ENCODE results near the gene NPLOC4. TPM values are rescaled to one million over a fixed set of nuclear protein-coding genes. Genes with fewer than 3 reads are reported as not detected.

Gene NPLOC4
- total and polyA plus RNA-seq, 2 experiments from 2014 or later = 51.4 to 64.6 TPM

DNA sequence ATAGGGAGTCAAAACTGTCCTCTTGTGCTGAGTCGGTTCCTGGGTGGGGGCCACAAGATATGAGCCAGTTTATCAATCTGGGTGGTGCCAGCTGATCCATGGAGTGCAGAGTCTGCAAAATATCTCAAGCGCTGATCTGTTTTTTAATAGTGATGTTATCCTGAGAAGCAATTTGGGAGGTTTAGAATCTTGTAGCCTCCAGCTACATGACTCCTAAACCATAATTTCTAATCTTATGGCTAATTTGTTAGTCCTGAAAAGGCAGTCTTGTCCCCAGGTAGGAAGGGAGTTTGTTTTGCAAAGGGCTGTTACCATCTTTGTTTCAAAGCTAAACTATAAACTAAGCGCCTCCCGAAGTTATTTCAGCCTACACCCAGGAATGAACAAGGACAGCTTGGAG is 1.8 kb upstream of the NPLOC4 start:
- WGBS, 2 experiments (ENCODE audit: low coverage in 1 of 2, low lambda C conversion rate in 2 of 2, missing lambda C conversion rate in 2 of 2) = 95 to 98% methylated on average over 4 of the region's 4 CpGs
- no peak overlapping the region for H3K9ac ChIP-seq
- no peaks in the 10 kb centered on the region for H3K9me3 ChIP-seq (ENCODE audit: low read depth)
- no peak overlapping the region for H3K4me3 ChIP-seq
- H3K4me2 ChIP-seq (ENCODE audit: unreplicated experiment) = no peak overlapping the region
- peaks cover 30% of the 10 kb centered on the region for H3K79me2 ChIP-seq (ENCODE audit: insufficient read depth)
- H3K27me3 ChIP-seq (replicated peaks; ENCODE audit: insufficient read depth) = no peaks in the 10 kb centered on the region
- no peaks in the 10 kb centered on the region for H3K36me3 ChIP-seq (ENCODE audit: low read depth)
- DNase-seq = no peak
- no peak for TF ChIP-seq EZH2phosphoT487 (IDR thresholded peaks at IDR 0.05; ENCODE audit: insufficient read depth, low read depth)
- TF ChIP-seq EZH2 (IDR thresholded peaks at IDR 0.05; ENCODE audit: insufficient read depth, poor library complexity, severe bottlenecking) = no peak
- H3F3A ChIP-seq (ENCODE audit: insufficient read depth) = no peaks in the 10 kb centered on the region
- peaks cover 4% of the 10 kb centered on the region; the same call in 1 of the 2 replicates for H4K20me1 ChIP-seq (ENCODE audit: insufficient read depth)
- H3K4me1 ChIP-seq (ENCODE audit: insufficient read depth) = peaks cover 29% of the 10 kb centered on the region
- H3K9me2 ChIP-seq (ENCODE audit: insufficient read depth) = no peaks in the 10 kb centered on the region
- in situ Hi-C loops (cut with MboI) = no loop called here
- no peak overlapping the region for H2AFZ ChIP-seq
- H3K27ac ChIP-seq = no peak overlapping the region

DNA sequence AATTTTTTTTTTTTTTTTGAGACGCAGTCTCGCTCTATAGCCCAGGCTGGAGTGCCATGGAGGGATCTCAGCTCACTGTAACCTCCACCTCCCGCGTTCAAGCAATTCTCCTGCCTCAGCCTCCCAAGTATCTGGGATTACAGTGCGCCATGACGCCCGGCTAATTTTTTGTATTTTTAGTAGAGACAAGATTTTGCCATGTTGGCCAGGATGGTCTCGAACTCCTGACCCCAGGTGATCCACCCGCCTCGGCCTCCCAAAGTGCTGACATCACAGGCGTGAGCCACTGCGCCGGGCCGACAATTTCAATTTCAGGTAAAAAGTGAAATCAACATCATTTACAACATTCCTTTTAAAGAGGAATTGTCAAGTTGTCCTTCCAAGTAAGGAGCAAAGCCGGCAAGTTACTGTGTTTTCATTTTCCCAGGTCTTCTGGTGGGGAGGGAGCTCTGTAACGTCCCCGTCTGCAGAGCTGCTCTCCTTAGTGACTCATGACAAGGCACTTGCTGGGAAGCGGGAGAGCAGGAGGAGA is 873 bp downstream of the NPLOC4 start:
- DNase-seq = peak; percentile 83
- peaks cover 7% of the 10 kb centered on the region; the same call in 1 of the 2 replicates for H4K20me1 ChIP-seq (ENCODE audit: insufficient read depth)
- TF ChIP-seq EZH2 (IDR thresholded peaks at IDR 0.05; ENCODE audit: insufficient read depth, poor library complexity, severe bottlenecking) (no peak), EZH2phosphoT487 (IDR thresholded peaks at IDR 0.05; ENCODE audit: insufficient read depth, low read depth) (no peak)
- peak overlapping the region; percentile 90 for H3K4me3 ChIP-seq
- peaks cover 17% of the 10 kb centered on the region for H3K4me1 ChIP-seq (ENCODE audit: insufficient read depth)
- H3F3A ChIP-seq (ENCODE audit: insufficient read depth) = no peaks in the 10 kb centered on the region; the same call in 1 of the 2 replicates
- H2AFZ ChIP-seq = peak overlapping the region; percentile 49; the same call in 1 of the 2 replicates
- no peaks in the 10 kb centered on the region for H3K9me2 ChIP-seq (ENCODE audit: insufficient read depth)
- peak overlapping the region; percentile 94 for H3K9ac ChIP-seq
- WGBS, 2 experiments (ENCODE audit: low coverage in 1 of 2, low lambda C conversion rate in 2 of 2, missing lambda C conversion rate in 2 of 2) = 13 to 18% methylated on average over 18 of the region's 18 CpGs
- H3K27me3 ChIP-seq (replicated peaks; ENCODE audit: insufficient read depth) = no peaks in the 10 kb centered on the region
- H3K4me2 ChIP-seq (ENCODE audit: unreplicated experiment) = peak overlapping the region; percentile 85
- in situ Hi-C loops (cut with MboI) = no loop called here
- H3K36me3 ChIP-seq (ENCODE audit: low read depth) = peaks cover 4% of the 10 kb centered on the region; the same call in 1 of the 2 replicates
- H3K27ac ChIP-seq = peak overlapping the region; percentile 89
- H3K79me2 ChIP-seq (ENCODE audit: insufficient read depth) = peaks cover 56% of the 10 kb centered on the region
- no peaks in the 10 kb centered on the region for H3K9me3 ChIP-seq (ENCODE audit: low read depth)

- peaks cover 62% of the 10 kb centered on the region for H3K79me2 ChIP-seq (ENCODE audit: insufficient read depth)
- H3K9me2 ChIP-seq (ENCODE audit: insufficient read depth) = no peaks in the 10 kb centered on the region
- peak overlapping the region; percentile 90 for H3K4me3 ChIP-seq
- H4K20me1 ChIP-seq (ENCODE audit: insufficient read depth) = peaks cover 7% of the 10 kb centered on the region; the same call in 1 of the 2 replicates
- no peaks in the 10 kb centered on the region; the same call in 1 of the 2 replicates for H3F3A ChIP-seq (ENCODE audit: insufficient read depth)
- no peaks in the 10 kb centered on the region for H3K9me3 ChIP-seq (ENCODE audit: low read depth)
- in situ Hi-C loops (cut with MboI) = no loop called here
- peak overlapping the region; percentile 94 for H3K9ac ChIP-seq
- peaks cover 4% of the 10 kb centered on the region; the same call in 1 of the 2 replicates for H3K36me3 ChIP-seq (ENCODE audit: low read depth)
- 76 to 80% methylated on average over 5 of the region's 5 CpGs for WGBS, 2 experiments (ENCODE audit: low coverage in 1 of 2, low lambda C conversion rate in 2 of 2, missing lambda C conversion rate in 2 of 2)
- H3K27ac ChIP-seq = peak overlapping the region; percentile 89
- peak overlapping the region; percentile 85 for H3K4me2 ChIP-seq (ENCODE audit: unreplicated experiment)
- H3K27me3 ChIP-seq (replicated peaks; ENCODE audit: insufficient read depth) = no peaks in the 10 kb centered on the region
- no peak for TF ChIP-seq EZH2phosphoT487 (IDR thresholded peaks at IDR 0.05; ENCODE audit: insufficient read depth, low read depth)
- no peak for TF ChIP-seq EZH2 (IDR thresholded peaks at IDR 0.05; ENCODE audit: insufficient read depth, poor library complexity, severe bottlenecking)
- no peak overlapping the region for H2AFZ ChIP-seq
- no peak for DNase-seq
- H3K4me1 ChIP-seq (ENCODE audit: insufficient read depth) = peaks cover 17% of the 10 kb centered on the region
These were observed 1.5 kb downstream of the NPLOC4 start for GRCh38 chr17:81635431-81635830.

- Histone ChIP-seq H2AFZ (no peak overlapping the region), H3K27ac (no peak overlapping the region), H3F3A (ENCODE audit: insufficient read depth) (peaks cover 8% of the 10 kb centered on the region), H3K27me3 (replicated peaks; ENCODE audit: insufficient read depth) (no peaks in the 10 kb centered on the region), H3K4me3 (no peak overlapping the region), H3K9ac (no peak overlapping the region), H3K4me2 (ENCODE audit: unreplicated experiment) (no peak overlapping the region), H3K4me1 (ENCODE audit: insufficient read depth) (peaks cover 17% of the 10 kb centered on the region), H3K9me2 (ENCODE audit: insufficient read depth) (no peaks in the 10 kb centered on the region), H3K9me3 (ENCODE audit: low read depth) (no peaks in the 10 kb centered on the region), H4K20me1 (ENCODE audit: insufficient read depth) (peaks cover 7% of the 10 kb centered on the region), H3K36me3 (ENCODE audit: low read depth) (peaks cover 36% of the 10 kb centered on the region), H3K79me2 (ENCODE audit: insufficient read depth) (peaks cover 94% of the 10 kb centered on the region)
- in situ Hi-C loops (cut with MboI) = no loop called here
- TF ChIP-seq EZH2phosphoT487 (IDR thresholded peaks at IDR 0.05; ENCODE audit: insufficient read depth, low read depth) (no peak), EZH2 (IDR thresholded peaks at IDR 0.05; ENCODE audit: insufficient read depth, poor library complexity, severe bottlenecking) (no peak)
- WGBS, 2 experiments (ENCODE audit: low coverage in 1 of 2, low lambda C conversion rate in 2 of 2, missing lambda C conversion rate in 2 of 2) = 80 to 81% methylated on average over 7 of the region's 7 CpGs
- no peak for DNase-seq
These were observed 5.4 kb downstream of the NPLOC4 start for GRCh38 chr17:81631482-81631881.

Measured in GM23248 (cell line).